Activated CD4-positive, CD25-positive, alpha-beta regulatory T cell (primary cell): ENCODE results near the gene LMOD1.
"Not testable (repeated sequence)": the region's sequence is repeated elsewhere in the genome, so short reads cannot be mapped to it uniquely, and the experiment has no call there.

ENCODE experiments used
- DNase-seq, 4 experiments: peaks; one replicate each; lab custom pipeline; 2025; lab: John Stamatoyannopoulos, UW

The LMOD1 gene

GRCh38 chr1:201859424-201859823 is 86.9 kb downstream of the LMOD1 start:
- no peak for DNase-seq

- DNase-seq = not testable (repeated sequence)
Measured at GRCh38 chr1:201856722-201857121, 89.6 kb downstream of the LMOD1 start.

GRCh38 chr1:201851949-201852348 is 94.4 kb downstream of the LMOD1 start:
- DNase-seq = no peak

- DNase-seq = no peak
Measured at GRCh38 chr1:201850053-201850397, 96.3 kb downstream of the LMOD1 start.

- no peak for DNase-seq
Measured at GRCh38 chr1:201849372-201850052, 96.8 kb downstream of the LMOD1 start.

GRCh38 chr1:201848230-201848629 is 98.1 kb downstream of the LMOD1 start:
- DNase-seq = no peak

- no peak for DNase-seq
Measured at GRCh38 chr1:201847150-201847549, 99.2 kb downstream of the LMOD1 start.
